ENCODE results near the gene PIP4K2C. TPM values are rescaled to one million over a fixed set of nuclear protein-coding genes. Genes with fewer than 3 reads are reported as not detected.

The PIP4K2C gene
- total and polyA plus RNA-seq, 2 of the 4 experiments (the other 2 are of a cell fraction), result 12.5 to 23.1 TPM

DNA sequence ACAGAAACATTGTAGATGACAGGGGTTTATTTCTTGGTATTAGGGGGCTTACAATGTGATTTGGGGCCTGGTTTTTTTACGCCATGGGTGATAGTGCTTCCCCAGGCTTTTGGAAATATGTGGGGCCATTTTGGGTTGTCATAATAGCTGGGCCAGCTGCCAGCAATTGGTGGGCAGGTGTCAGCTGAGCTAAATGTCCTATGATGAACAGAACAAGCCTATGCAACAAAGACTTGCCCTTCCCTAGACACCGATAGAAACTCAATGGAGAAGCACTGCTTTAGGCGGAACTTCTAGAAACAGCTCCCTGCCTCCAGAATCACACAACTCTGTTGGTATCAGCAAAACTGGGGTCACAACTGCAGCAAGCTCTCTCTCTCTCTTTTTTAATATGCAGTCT lies 47.1 kb downstream of the PIP4K2C start:
- Histone ChIP-seq H2BK15ac (ENCODE audit: low read depth, low read length) (no peak overlapping the region), H3K4me2 (ENCODE audit: low read depth, low read length) (no peak overlapping the region), H2BK120ac (ENCODE audit: low read depth, low read length) (no peak overlapping the region), H4K5ac (ENCODE audit: low read depth, low read length) (no peak overlapping the region), H3K56ac (ENCODE audit: extremely low read depth, insufficient read depth, low read length) (no peak overlapping the region), H4K8ac (ENCODE audit: low read depth in 2 of 2, low read length in 2 of 2) (no peak overlapping the region), H2BK20ac (ENCODE audit: low read depth, low read length) (no peak overlapping the region), H2AK5ac (ENCODE audit: low read depth, low read length) (no peak overlapping the region), H2BK5ac (ENCODE audit: low read depth, low read length, poor library complexity, severe bottlenecking) (no peak overlapping the region), H3K27ac (ENCODE audit: insufficient read depth, low read length) (no peak overlapping the region), H4K91ac (ENCODE audit: insufficient read depth, low read depth, low read length) (no peak overlapping the region), H3K23ac (ENCODE audit: low read depth, low read length) (no peak overlapping the region), H3K9me1 (ENCODE audit: insufficient read depth, low read length) (no peaks in the 10 kb centered on the region), H2AFZ (replicated peaks; ENCODE audit: low read length, poor library complexity) (no peak overlapping the region), H3K18ac (ENCODE audit: low read depth, low read length) (no peak overlapping the region), H3K79me1 (ENCODE audit: low read depth in 1 of 2, low read length in 2 of 2) (no peaks in the 10 kb centered on the region), H3K27me3 (ENCODE audit: control insufficient read depth, insufficient read depth, low read length) (peaks cover 25% of the 10 kb centered on the region), H3K4ac (ENCODE audit: low read depth, low read length) (no peak overlapping the region), H3K14ac (replicated peaks; ENCODE audit: low read depth, low read length) (no peak overlapping the region), H3K9ac (ENCODE audit: low read depth, low read length) (no peak overlapping the region), H3K9me3 (ENCODE audit: control insufficient read depth, insufficient read depth, low read length) (no peaks in the 10 kb centered on the region), H3K4me1 (ENCODE audit: control insufficient read depth, insufficient read depth, low read length) (0 out of 2 replicates have a peak, but pooled peaks cover 1% of the 10 kb centered on the region), H2AK9ac (replicated peaks; ENCODE audit: low read depth, low read length, poor library complexity) (no peak overlapping the region), H3K36me3 (ENCODE audit: control insufficient read depth, insufficient read depth, low read length) (no peaks in the 10 kb centered on the region), H4K20me1 (ENCODE audit: insufficient read depth, low read length) (no peaks in the 10 kb centered on the region), H3K4me3 (ENCODE audit: insufficient read depth, low read depth, low read length) (no peak overlapping the region)
- dilution Hi-C loops (cut with HindIII; ENCODE audit: low sequenced_read_pairs, unreplicated experiment) (no loop called here), intact Hi-C loops (cut with micrococcal nuclease) (no loop called here), in situ Hi-C loops (cut with MboI; ENCODE audit: low sequenced_read_pairs) (no loop called here)
- ATAC-seq (ENCODE audit: low read depth) (no peak), DNase-seq (no peak)
- TF ChIP-seq, protein P1, sequence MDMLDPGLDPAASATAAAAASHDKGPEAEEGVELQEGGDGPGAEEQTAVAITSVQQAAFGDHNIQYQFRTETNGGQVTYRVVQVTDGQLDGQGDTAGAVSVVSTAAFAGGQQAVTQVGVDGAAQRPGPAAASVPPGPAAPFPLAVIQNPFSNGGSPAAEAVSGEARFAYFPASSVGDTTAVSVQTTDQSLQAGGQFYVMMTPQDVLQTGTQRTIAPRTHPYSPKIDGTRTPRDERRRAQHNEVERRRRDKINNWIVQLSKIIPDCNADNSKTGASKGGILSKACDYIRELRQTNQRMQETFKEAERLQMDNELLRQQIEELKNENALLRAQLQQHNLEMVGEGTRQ (IDR thresholded peaks at IDR 0.05; ENCODE audit: low read depth, low read length), result no peak
- TF ChIP-seq FOS (IDR thresholded peaks at IDR 0.05; ENCODE audit: low read depth, low read length) (no peak), MAFK (IDR thresholded peaks at IDR 0.05; ENCODE audit: low read depth, low read length) (no peak)
- TF ChIP-seq, protein P2, sequence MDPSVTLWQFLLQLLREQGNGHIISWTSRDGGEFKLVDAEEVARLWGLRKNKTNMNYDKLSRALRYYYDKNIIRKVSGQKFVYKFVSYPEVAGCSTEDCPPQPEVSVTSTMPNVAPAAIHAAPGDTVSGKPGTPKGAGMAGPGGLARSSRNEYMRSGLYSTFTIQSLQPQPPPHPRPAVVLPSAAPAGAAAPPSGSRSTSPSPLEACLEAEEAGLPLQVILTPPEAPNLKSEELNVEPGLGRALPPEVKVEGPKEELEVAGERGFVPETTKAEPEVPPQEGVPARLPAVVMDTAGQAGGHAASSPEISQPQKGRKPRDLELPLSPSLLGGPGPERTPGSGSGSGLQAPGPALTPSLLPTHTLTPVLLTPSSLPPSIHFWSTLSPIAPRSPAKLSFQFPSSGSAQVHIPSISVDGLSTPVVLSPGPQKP (IDR thresholded peaks at IDR 0.05; ENCODE audit: borderline replicate concordance, low read depth, low read length), result no peak
- WGBS, 2 experiments (ENCODE audit: extremely low coverage in 2 of 2, insufficient read length in 1 of 2), result 60% methylated on average over 1 of the region's 3 CpGs; no CpG with 5 or more reads in 1 of the 2 experiments
- no TSS peak for BruUV-seq (replicated peaks)
- CTCF ChIA-PET, result interaction anchor here (1.1 kb wide), 1 partner anchor 54 kb away, joined by 3 read pairs; no protein-coding TSS in a partner anchor
- POLR2A ChIA-PET (ENCODE audit: unreplicated experiment), result no interaction called here

Data from IMR-90 (cell line).